ENCODE results near the gene FAM234B. TPM values are rescaled to one million over a fixed set of nuclear protein-coding genes. Genes with fewer than 3 reads are reported as not detected.

FAM234B gene
- total RNA-seq, 4 donors from 2014 or later, result 0.60 to 2.6 (median 1.8) TPM

- in situ Hi-C loops (cut with MboI; ENCODE audit: low pct_ligation_motif_present in 1 of 4, low pct_unique_long_range_greater_than_20kb in 1 of 4, low sequenced_read_pairs in 3 of 4), result loop anchor here in 3 of 4 donors (5.0 to 10.0 kb wide), 2 partner anchors 93 to 115 kb away; partner anchors contain the start of gene HEBP1 (in 1 of the 3)
- Histone ChIP-seq H3K9me3 (no peaks in the 10 kb centered on the region), H3K27ac (peak overlapping the region; percentile 83 to 94 (median 88)), H3K27me3 (no peaks in the 10 kb centered on the region), H3K4me3 (peak overlapping the region in 3 of 4 donors; percentile 4 to 32 (median 7)), H3K36me3 (no peaks in the 10 kb centered on the region), H3K4me1 (peaks cover 10 to 50% (median 39%) of the 10 kb centered on the region in 4 donors)
- no peak for TF ChIP-seq POLR2A (IDR thresholded peaks at IDR 0.05)
- TF ChIP-seq CTCF (IDR thresholded peaks at IDR 0.05), result no peak
- WGBS, 2 donors (ENCODE audit: low coverage in 1 of 2), result 0 to 38% methylated on average over 1 to 9 of the region's 9 CpGs
- intact Hi-C loops (cut with DNase I; ENCODE audit: low total_unique reads), result no loop called here
- no peak for DNase-seq
Measured at GRCh38 chr12:13097491-13098011, 53.4 kb downstream of the FAM234B start.

GRCh38 chr12:13099066-13099843 lies 55.1 kb downstream of the FAM234B start:
- TF ChIP-seq POLR2AphosphoS5 (IDR thresholded peaks at IDR 0.05) (no peak), CTCF (IDR thresholded peaks at IDR 0.05) (no peak), EP300 (IDR thresholded peaks at IDR 0.05; ENCODE audit: low read depth) (no peak), POLR2A (IDR thresholded peaks at IDR 0.05) (no peak)
- WGBS, 2 donors (ENCODE audit: low coverage in 1 of 2), result 64 to 66% methylated on average over 7 to 8 of the region's 8 CpGs
- H3K9me3 ChIP-seq, result no peaks in the 10 kb centered on the region
- no peaks in the 10 kb centered on the region for H3K36me3 ChIP-seq
- no peaks in the 10 kb centered on the region for H3K27me3 ChIP-seq
- in situ Hi-C loops (cut with MboI; ENCODE audit: low pct_ligation_motif_present in 1 of 4, low pct_unique_long_range_greater_than_20kb in 1 of 4, low sequenced_read_pairs in 3 of 4) (loop anchor here in 3 of 4 donors (5.0 to 10.0 kb wide), 2 partner anchors 94 to 113 kb away; partner anchors contain the start of gene HEBP1 (in 1 of the 3)), intact Hi-C loops (cut with DNase I; ENCODE audit: low total_unique reads) (no loop called here)
- no peak for DNase-seq
- H3K4me3 ChIP-seq, result no peak overlapping the region
- peaks cover 10 to 55% (median 41%) of the 10 kb centered on the region in 4 donors for H3K4me1 ChIP-seq
- peak overlapping the region; percentile 83 to 94 (median 88) for H3K27ac ChIP-seq

GRCh38 chr12:13099844-13100604 lies 55.8 kb downstream of the FAM234B start:
- in situ Hi-C loops (cut with MboI; ENCODE audit: low pct_ligation_motif_present in 1 of 4, low pct_unique_long_range_greater_than_20kb in 1 of 4, low sequenced_read_pairs in 3 of 4), result loop anchor here (5.0 to 10.0 kb wide), 3 partner anchors 95 to 112 kb away; partner anchors contain the start of gene HEBP1 (in 1 of the 4)
- no peak for DNase-seq
- intact Hi-C loops (cut with DNase I; ENCODE audit: low total_unique reads), result loop anchor here (5.0 kb wide), 2 partner anchors 97 to 112 kb away; partner anchors contain the start of gene EMP1
- no peak overlapping the region for H3K4me3 ChIP-seq
- WGBS, 2 donors (ENCODE audit: low coverage in 1 of 2), result 91 to 95% methylated on average over 3 to 10 of the region's 10 CpGs
- no peaks in the 10 kb centered on the region for H3K36me3 ChIP-seq
- H3K4me1 ChIP-seq, result peaks cover 10 to 55% (median 41%) of the 10 kb centered on the region in 4 donors
- H3K9me3 ChIP-seq, result no peaks in the 10 kb centered on the region
- TF ChIP-seq POLR2AphosphoS5 (IDR thresholded peaks at IDR 0.05) (no peak), CTCF (IDR thresholded peaks at IDR 0.05) (no peak), POLR2A (IDR thresholded peaks at IDR 0.05) (no peak), EP300 (IDR thresholded peaks at IDR 0.05; ENCODE audit: low read depth) (no peak)
- no peaks in the 10 kb centered on the region for H3K27me3 ChIP-seq
- H3K27ac ChIP-seq, result peak overlapping the region; percentile 83 to 94 (median 88)

- no peak for TF ChIP-seq EP300 (IDR thresholded peaks at IDR 0.05; ENCODE audit: low read depth)
- TF ChIP-seq POLR2A (IDR thresholded peaks at IDR 0.05), result no peak
- TF ChIP-seq POLR2AphosphoS5 (IDR thresholded peaks at IDR 0.05), result no peak
- TF ChIP-seq CTCF (IDR thresholded peaks at IDR 0.05), result no peak
- intact Hi-C loops (cut with DNase I; ENCODE audit: low total_unique reads) (loop anchor here (5.0 kb wide), 2 partner anchors 97 to 112 kb away; partner anchors contain the start of gene EMP1), in situ Hi-C loops (cut with MboI; ENCODE audit: low pct_ligation_motif_present in 1 of 4, low pct_unique_long_range_greater_than_20kb in 1 of 4, low sequenced_read_pairs in 3 of 4) (loop anchor here in 1 of 4 donors (10.0 kb wide), 1 partner anchor 104 kb away; no protein-coding TSS in a partner anchor)
- H3K4me3 ChIP-seq, result peak overlapping the region in 3 of 4 donors; percentile 43 to 74 (median 48)
- 0 to 10% methylated on average over 1 to 6 of the region's 6 CpGs for WGBS, 2 donors (ENCODE audit: low coverage in 1 of 2)
- no peaks in the 10 kb centered on the region for H3K9me3 ChIP-seq
- peak overlapping the region; percentile 83 to 94 (median 88) for H3K27ac ChIP-seq
- DNase-seq, result no peak
- H3K27me3 ChIP-seq, result no peaks in the 10 kb centered on the region
- H3K4me1 ChIP-seq, result peaks cover 10 to 55% (median 41%) of the 10 kb centered on the region in 4 donors
- H3K36me3 ChIP-seq, result no peaks in the 10 kb centered on the region
Measured at GRCh38 chr12:13100605-13100881, 56.4 kb downstream of the FAM234B start.
